ENCODE results near the gene CXCL16.

DNA sequence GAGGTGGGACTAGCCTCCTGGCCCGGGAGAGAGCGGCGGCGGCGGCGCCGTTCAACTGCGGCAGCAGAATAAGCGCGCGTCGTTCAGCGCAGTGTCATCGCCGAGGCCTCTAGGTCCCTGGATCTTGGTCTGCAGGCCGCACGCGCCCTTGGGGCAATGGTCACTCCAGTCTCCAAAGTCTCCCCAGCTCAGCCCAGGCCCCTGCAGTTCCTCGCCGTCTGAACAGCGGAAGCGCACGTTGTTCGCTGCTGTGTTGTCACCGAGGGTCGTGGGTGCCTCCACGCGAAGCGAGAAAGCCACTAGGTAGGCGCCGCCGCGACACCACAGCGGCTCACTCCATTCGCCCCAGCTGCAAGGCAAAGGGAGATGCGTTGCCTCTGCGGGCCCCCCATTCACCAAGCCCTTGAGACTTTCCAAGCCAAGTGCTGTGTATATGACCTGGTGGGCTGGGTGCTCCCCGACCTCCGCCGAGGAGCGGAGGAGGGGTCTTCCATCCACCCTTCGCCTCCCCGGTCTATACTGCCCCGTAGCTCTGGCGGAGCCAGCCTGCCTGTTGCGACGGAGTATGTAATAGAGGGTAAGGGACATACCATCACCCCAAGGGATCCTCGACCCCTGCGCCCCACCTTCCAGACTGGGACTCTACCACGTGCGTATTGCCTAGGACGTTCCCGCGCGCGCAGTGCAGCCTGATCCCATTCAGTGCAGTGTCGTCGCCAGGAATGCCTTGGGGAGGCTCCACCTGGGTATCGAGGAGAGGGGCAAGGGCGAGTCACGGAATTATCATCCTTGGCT, 45.8 kb upstream of the CXCL16 start:
- TF ChIP-seq, protein P1, sequence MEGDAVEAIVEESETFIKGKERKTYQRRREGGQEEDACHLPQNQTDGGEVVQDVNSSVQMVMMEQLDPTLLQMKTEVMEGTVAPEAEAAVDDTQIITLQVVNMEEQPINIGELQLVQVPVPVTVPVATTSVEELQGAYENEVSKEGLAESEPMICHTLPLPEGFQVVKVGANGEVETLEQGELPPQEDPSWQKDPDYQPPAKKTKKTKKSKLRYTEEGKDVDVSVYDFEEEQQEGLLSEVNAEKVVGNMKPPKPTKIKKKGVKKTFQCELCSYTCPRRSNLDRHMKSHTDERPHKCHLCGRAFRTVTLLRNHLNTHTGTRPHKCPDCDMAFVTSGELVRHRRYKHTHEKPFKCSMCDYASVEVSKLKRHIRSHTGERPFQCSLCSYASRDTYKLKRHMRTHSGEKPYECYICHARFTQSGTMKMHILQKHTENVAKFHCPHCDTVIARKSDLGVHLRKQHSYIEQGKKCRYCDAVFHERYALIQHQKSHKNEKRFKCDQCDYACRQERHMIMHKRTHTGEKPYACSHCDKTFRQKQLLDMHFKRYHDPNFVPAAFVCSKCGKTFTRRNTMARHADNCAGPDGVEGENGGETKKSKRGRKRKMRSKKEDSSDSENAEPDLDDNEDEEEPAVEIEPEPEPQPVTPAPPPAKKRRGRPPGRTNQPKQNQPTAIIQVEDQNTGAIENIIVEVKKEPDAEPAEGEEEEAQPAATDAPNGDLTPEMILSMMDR (IDR thresholded peaks at IDR 0.05 in 2 of 3, conservative IDR thresholded peaks at IDR 0.05 in 1 of 3; ENCODE audit: borderline replicate concordance in 1 of 3, insufficient read depth in 1 of 3, low read depth in 2 of 3, low read length in 2 of 3): no peak
- TF ChIP-seq POLR2A (IDR thresholded peaks at IDR 0.05; ENCODE audit: borderline replicate concordance, extremely low read depth, insufficient read depth, insufficient read length): no peak
- TF ChIP-seq EGR1 (IDR thresholded peaks at IDR 0.05; ENCODE audit: low read depth): no peak
- no peak for TF ChIP-seq POLR2AphosphoS5 (IDR thresholded peaks at IDR 0.05; ENCODE audit: low read depth, low read length)
- no peak for TF ChIP-seq YY1 (IDR thresholded peaks at IDR 0.05; ENCODE audit: extremely low read depth, insufficient replicate concordance, low read depth, low read length)
- TF ChIP-seq, protein P2, sequence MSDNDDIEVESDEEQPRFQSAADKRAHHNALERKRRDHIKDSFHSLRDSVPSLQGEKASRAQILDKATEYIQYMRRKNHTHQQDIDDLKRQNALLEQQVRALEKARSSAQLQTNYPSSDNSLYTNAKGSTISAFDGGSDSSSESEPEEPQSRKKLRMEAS (IDR thresholded peaks at IDR 0.05): no peak
- no peak for TF ChIP-seq EZH2 (IDR thresholded peaks at IDR 0.05)
